Fibroblast of gingiva (primary cell): Measurements from ENCODE around the gene NELL2.

Experiments
- DNase-seq: peaks from one replicate; pipeline ENCODE4 v3.0.0-alpha.2; 2011; ENCODE audit warnings: low read depth

The NELL2 gene

GRCh38 chr12:44464180-44464579 lies 411.9 kb downstream of the NELL2 start:
- no peak for DNase-seq

GRCh38 chr12:44462729-44463128 lies 413.4 kb downstream of the NELL2 start:
- DNase-seq, result no peak

- DNase-seq, result no peak
Measured at GRCh38 chr12:44460261-44460660, 415.9 kb downstream of the NELL2 start.

- no peak for DNase-seq
Measured at GRCh38 chr12:44459569-44459968, 416.5 kb downstream of the NELL2 start.
